Measurements from ENCODE around the gene MXRA8.
"Not testable (repeated sequence)": the region's sequence is repeated elsewhere in the genome, so short reads cannot be mapped to it uniquely, and the experiment has no call there.

The MXRA8 gene

DNA sequence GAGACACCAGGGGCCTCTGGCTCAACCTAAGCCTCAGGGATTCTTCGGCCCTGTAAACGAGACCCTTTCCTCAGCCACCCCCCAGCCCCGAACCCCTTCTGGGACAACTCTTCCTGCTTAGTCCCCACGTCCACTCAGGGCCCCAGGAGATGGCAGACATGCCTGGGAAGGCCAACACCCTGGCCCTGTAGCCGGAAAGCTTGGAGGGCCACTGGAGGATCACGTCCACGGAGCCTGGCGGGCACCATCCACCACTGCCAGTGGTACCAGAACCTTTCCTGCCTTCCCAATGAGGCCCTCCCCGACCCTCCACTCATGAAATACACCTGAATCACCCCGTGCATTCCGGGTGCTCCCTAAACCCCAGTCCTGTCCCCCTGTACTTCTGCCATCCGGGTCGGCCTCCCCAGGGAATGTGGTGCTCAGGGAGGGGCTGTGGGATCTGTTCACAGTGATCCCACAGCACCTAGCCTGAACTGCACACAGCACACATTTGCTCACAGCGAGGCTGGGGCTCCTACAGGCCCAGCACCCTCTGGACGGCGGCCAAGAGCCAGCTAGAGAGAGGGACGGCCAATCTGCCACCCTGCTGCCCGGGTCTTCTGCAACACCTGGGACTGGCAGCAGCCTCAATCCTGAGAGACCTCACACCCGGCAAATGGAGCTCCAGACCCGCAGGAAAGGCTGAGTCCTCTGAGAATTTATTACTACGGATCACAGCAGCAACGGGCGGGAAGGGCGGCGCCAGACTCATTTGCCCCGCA lies 14.9 kb upstream of the MXRA8 start:
- H3K27me3 ChIP-seq (ENCODE audit: insufficient read depth, low read length) = no peaks in the 10 kb centered on the region
- H3K4me3 ChIP-seq (ENCODE audit: low read length) = peak overlapping the region; percentile 87; the same call in 1 of the 2 replicates
- H3K4me1 ChIP-seq (ENCODE audit: insufficient read depth, low read length) = no peaks in the 10 kb centered on the region
- H3K36me3 ChIP-seq (ENCODE audit: insufficient read depth, low read depth, low read length) = peaks cover 10% of the 10 kb centered on the region; the same call in 1 of the 2 replicates
- H3K9ac ChIP-seq (ENCODE audit: low read depth, low read length) = no peak overlapping the region
- no peak overlapping the region for H3K27ac ChIP-seq (ENCODE audit: low read length)
- H3K9me3 ChIP-seq (ENCODE audit: insufficient read depth, low read depth, low read length) = no peaks in the 10 kb centered on the region

- no peak overlapping the region for H3K9ac ChIP-seq (ENCODE audit: low read depth, low read length)
- no peaks in the 10 kb centered on the region for H3K4me1 ChIP-seq (ENCODE audit: insufficient read depth, low read length)
- no peak overlapping the region for H3K27ac ChIP-seq (ENCODE audit: low read length)
These were observed 13.7 kb upstream of the MXRA8 start for GRCh38 chr1:1371746-1372711.

GRCh38 chr1:1371364-1371745 lies 13.0 kb upstream of the MXRA8 start:
- H3K4me3 ChIP-seq (ENCODE audit: low read length) = no peak overlapping the region
- H3K9me3 ChIP-seq (ENCODE audit: insufficient read depth, low read depth, low read length) = peaks cover 10% of the 10 kb centered on the region
- no peaks in the 10 kb centered on the region for H3K27me3 ChIP-seq (ENCODE audit: insufficient read depth, low read length)
- no peak overlapping the region for H3K9ac ChIP-seq (ENCODE audit: low read depth, low read length)
- H3K4me1 ChIP-seq (ENCODE audit: insufficient read depth, low read length) = no peaks in the 10 kb centered on the region
- H3K27ac ChIP-seq (ENCODE audit: low read length) = no peak overlapping the region
- peaks cover 10% of the 10 kb centered on the region; the same call in 1 of the 2 replicates for H3K36me3 ChIP-seq (ENCODE audit: insufficient read depth, low read depth, low read length)

More at GRCh38 chr1:1371746-1372711, 13.7 kb upstream of the MXRA8 start:
- no peak overlapping the region for H3K4me3 ChIP-seq (ENCODE audit: low read length)
- H3K36me3 ChIP-seq (ENCODE audit: insufficient read depth, low read depth, low read length) = peaks cover 10% of the 10 kb centered on the region; the same call in 1 of the 2 replicates
- H3K27me3 ChIP-seq (ENCODE audit: insufficient read depth, low read length) = no peaks in the 10 kb centered on the region
- peaks cover 3% of the 10 kb centered on the region for H3K9me3 ChIP-seq (ENCODE audit: insufficient read depth, low read depth, low read length)

GRCh38 chr1:1370771-1371300 lies 12.5 kb upstream of the MXRA8 start:
- H3K4me3 ChIP-seq (ENCODE audit: low read length) = no peak overlapping the region

DNA sequence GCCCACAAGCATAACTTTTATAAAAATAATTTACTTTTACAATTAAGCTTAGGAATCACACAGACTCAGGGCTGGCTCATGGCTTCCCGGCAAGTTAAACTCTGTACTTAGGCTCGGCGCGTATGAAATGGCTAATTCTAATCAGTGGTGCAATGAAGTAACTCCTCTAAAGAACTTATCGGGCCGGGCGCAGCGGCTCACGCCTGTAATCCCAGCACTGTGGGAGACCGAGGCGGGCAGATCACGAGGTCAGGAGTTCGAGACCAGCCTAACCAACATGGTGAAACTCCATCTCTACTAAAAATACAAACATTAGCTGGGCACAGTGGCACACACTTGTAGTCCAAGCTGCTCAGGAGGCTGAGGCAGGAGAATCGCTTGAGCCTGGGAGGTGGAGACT lies 11.7 kb upstream of the MXRA8 start:
- not testable (repeated sequence) for H3K4me3 ChIP-seq (ENCODE audit: low read length); H3K27me3 ChIP-seq (ENCODE audit: insufficient read depth, low read length); H3K27ac ChIP-seq (ENCODE audit: low read length); H3K4me1 ChIP-seq (ENCODE audit: insufficient read depth, low read length); H3K9ac ChIP-seq (ENCODE audit: low read depth, low read length)
- Histone ChIP-seq H3K9me3 (ENCODE audit: insufficient read depth, low read depth, low read length) (peaks cover 17% of the 10 kb centered on the region), H3K36me3 (ENCODE audit: insufficient read depth, low read depth, low read length) (peaks cover 10% of the 10 kb centered on the region; the same call in 1 of the 2 replicates)

More at GRCh38 chr1:1370771-1371300, 12.5 kb upstream of the MXRA8 start:
- Histone ChIP-seq H3K36me3 (ENCODE audit: insufficient read depth, low read depth, low read length) (peaks cover 10% of the 10 kb centered on the region; the same call in 1 of the 2 replicates), H3K27ac (ENCODE audit: low read length) (no peak overlapping the region), H3K4me1 (ENCODE audit: insufficient read depth, low read length) (no peaks in the 10 kb centered on the region), H3K27me3 (ENCODE audit: insufficient read depth, low read length) (no peaks in the 10 kb centered on the region), H3K9ac (ENCODE audit: low read depth, low read length) (no peak overlapping the region), H3K9me3 (ENCODE audit: insufficient read depth, low read depth, low read length) (peaks cover 15% of the 10 kb centered on the region)

GRCh38 chr1:1367315-1367714 lies 9.0 kb upstream of the MXRA8 start:
- no peak overlapping the region for H3K4me3 ChIP-seq (ENCODE audit: low read length)
- peaks cover 17% of the 10 kb centered on the region for H3K9me3 ChIP-seq (ENCODE audit: insufficient read depth, low read depth, low read length)
- no peak overlapping the region for H3K27ac ChIP-seq (ENCODE audit: low read length)
- no peaks in the 10 kb centered on the region for H3K36me3 ChIP-seq (ENCODE audit: insufficient read depth, low read depth, low read length)
- H3K27me3 ChIP-seq (ENCODE audit: insufficient read depth, low read length) = no peaks in the 10 kb centered on the region
- H3K9ac ChIP-seq (ENCODE audit: low read depth, low read length) = no peak overlapping the region
- no peaks in the 10 kb centered on the region for H3K4me1 ChIP-seq (ENCODE audit: insufficient read depth, low read length)

DNA sequence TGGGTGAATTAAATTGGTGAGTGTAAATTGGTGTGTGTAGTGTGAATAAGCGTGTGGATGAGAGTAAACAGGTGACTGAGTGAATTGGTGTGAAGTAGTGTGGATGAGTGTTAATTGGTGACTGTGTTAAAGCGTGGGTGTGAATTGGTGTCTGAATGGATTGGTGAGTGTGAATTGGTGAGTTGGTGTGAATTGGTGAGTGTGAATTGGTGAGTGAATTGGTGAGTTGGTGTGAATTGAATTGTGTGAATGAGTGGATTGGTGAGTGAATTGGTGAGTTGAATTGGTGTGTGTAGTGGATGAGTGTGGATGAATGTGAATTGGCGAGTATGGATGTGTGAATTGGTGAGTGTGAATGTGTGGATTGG lies 8.3 kb upstream of the MXRA8 start:
- H3K4me1 ChIP-seq (ENCODE audit: insufficient read depth, low read length) = peaks cover 2% of the 10 kb centered on the region; the same call in 1 of the 2 replicates
- no peaks in the 10 kb centered on the region for H3K36me3 ChIP-seq (ENCODE audit: insufficient read depth, low read depth, low read length)
- no peak overlapping the region for H3K27ac ChIP-seq (ENCODE audit: low read length)
- no peak overlapping the region for H3K4me3 ChIP-seq (ENCODE audit: low read length)
- no peaks in the 10 kb centered on the region for H3K27me3 ChIP-seq (ENCODE audit: insufficient read depth, low read length)
- H3K9ac ChIP-seq (ENCODE audit: low read depth, low read length) = no peak overlapping the region
- H3K9me3 ChIP-seq (ENCODE audit: insufficient read depth, low read depth, low read length) = peaks cover 17% of the 10 kb centered on the region

DNA sequence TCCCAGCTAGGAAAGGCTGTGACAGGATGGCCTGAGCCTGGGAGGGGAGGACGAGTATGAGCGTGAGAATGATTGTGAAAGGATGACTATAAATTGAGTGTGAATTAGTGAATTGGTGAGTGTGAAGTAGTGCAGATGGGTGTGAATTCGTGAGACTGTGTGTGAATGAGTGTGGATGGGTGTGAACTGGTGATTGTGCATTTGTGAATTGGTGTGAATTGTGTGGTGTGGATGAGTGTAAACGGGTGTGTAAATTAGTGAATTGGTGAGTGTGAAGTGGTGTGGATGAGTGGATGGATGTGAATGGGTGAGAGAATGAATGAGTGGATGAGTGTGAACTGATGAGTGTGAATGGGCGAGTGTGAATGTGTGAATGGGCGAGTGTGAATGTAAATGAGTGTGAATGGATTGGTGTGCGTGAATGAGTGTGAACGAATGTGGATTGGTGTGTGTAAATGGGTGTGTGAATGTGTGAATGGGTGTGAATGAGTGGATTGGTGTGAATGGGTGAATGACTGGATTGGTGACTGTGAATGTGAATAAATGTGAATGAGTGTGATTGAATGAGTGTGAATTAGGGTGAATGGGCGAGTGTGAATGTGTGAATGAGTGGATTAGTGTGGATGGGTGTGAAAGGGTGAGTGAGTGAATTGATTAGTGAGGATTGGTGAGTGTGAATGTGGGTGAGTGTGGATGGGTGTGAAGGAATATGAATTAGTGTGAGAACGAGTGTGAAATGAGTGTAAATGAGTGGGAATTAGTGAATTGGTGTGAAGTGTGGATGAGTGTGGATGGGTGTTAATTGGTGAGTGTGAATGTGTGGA lies 7.7 kb upstream of the MXRA8 start:
- Histone ChIP-seq H3K36me3 (ENCODE audit: insufficient read depth, low read depth, low read length) (no peaks in the 10 kb centered on the region), H3K27me3 (ENCODE audit: insufficient read depth, low read length) (no peaks in the 10 kb centered on the region), H3K4me3 (ENCODE audit: low read length) (no peak overlapping the region), H3K4me1 (ENCODE audit: insufficient read depth, low read length) (peaks cover 2% of the 10 kb centered on the region; the same call in 1 of the 2 replicates), H3K9me3 (ENCODE audit: insufficient read depth, low read depth, low read length) (peaks cover 17% of the 10 kb centered on the region), H3K9ac (ENCODE audit: low read depth, low read length) (no peak overlapping the region), H3K27ac (ENCODE audit: low read length) (no peak overlapping the region)

DNA sequence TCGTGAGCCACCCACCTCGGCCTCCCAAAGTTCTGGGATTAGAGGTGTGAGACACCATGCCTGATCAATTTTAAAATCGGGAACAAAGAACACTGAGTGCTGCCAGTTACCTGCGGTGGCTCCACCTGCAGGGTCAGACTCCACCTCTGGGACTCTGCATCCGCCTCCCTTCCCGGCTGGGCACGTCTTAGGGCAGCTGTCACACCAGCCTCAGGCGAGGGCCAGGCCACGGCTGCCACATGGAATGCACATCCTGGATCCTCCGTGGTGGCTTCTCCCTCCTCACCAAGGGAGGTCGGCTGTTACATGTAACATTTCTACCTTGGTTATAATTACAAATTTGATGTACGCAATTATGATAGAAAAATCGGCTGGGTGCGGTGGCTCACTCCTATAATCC lies 5.9 kb upstream of the MXRA8 start:
- Histone ChIP-seq H3K4me1 (ENCODE audit: insufficient read depth, low read length) (peaks cover 6% of the 10 kb centered on the region), H3K27ac (ENCODE audit: low read length) (no peak overlapping the region), H3K36me3 (ENCODE audit: insufficient read depth, low read depth, low read length) (no peaks in the 10 kb centered on the region), H3K27me3 (ENCODE audit: insufficient read depth, low read length) (no peaks in the 10 kb centered on the region), H3K9ac (ENCODE audit: low read depth, low read length) (no peak overlapping the region), H3K4me3 (ENCODE audit: low read length) (no peak overlapping the region), H3K9me3 (ENCODE audit: insufficient read depth, low read depth, low read length) (peaks cover 17% of the 10 kb centered on the region)

GRCh38 chr1:1361982-1362423 lies 3.6 kb upstream of the MXRA8 start:
- Histone ChIP-seq H3K9me3 (ENCODE audit: insufficient read depth, low read depth, low read length) (peaks cover 13% of the 10 kb centered on the region), H3K9ac (ENCODE audit: low read depth, low read length) (no peak overlapping the region), H3K27ac (ENCODE audit: low read length) (no peak overlapping the region), H3K27me3 (ENCODE audit: insufficient read depth, low read length) (no peaks in the 10 kb centered on the region), H3K4me3 (ENCODE audit: low read length) (no peak overlapping the region), H3K4me1 (ENCODE audit: insufficient read depth, low read length) (peaks cover 16% of the 10 kb centered on the region), H3K36me3 (ENCODE audit: insufficient read depth, low read depth, low read length) (no peaks in the 10 kb centered on the region)

Data from iPS-20b (cell line).